ENCODE measurements around the gene OFD1.

DNA sequence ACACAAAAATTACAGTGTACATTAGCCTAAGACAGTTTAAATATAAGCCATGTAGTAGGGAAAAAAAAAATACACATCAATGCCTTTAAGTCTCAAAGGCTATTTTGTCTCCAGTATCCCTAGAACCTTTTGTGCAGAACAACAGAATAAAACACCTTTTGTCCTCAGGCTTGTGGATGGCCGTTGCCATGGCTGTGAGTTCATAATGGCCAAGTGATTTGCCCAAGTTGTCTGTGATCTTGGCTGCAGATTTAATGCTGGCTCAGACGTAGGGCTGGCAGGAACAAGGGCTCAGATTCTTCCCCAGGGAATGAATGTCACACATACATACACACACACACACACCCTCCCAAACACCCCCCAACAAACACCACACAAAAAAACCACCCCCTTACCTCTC, 57.0 kb downstream of the OFD1 start:
- no peak for TF ChIP-seq POLR2A (IDR thresholded peaks at IDR 0.05; ENCODE audit: low read length)
- no peak for TF ChIP-seq GATA1 (IDR thresholded peaks at IDR 0.05; ENCODE audit: low read depth, low read length)

Data from erythroblast (primary cell).